ENCODE data around the gene PRKAG2. TPM values are rescaled to one million over a fixed set of nuclear protein-coding genes. Genes with fewer than 3 reads are reported as not detected.

PRKAG2 gene
- total and polyA plus RNA-seq, 8 donors = 12.9 to 34.6 (median 18.0) TPM

DNA sequence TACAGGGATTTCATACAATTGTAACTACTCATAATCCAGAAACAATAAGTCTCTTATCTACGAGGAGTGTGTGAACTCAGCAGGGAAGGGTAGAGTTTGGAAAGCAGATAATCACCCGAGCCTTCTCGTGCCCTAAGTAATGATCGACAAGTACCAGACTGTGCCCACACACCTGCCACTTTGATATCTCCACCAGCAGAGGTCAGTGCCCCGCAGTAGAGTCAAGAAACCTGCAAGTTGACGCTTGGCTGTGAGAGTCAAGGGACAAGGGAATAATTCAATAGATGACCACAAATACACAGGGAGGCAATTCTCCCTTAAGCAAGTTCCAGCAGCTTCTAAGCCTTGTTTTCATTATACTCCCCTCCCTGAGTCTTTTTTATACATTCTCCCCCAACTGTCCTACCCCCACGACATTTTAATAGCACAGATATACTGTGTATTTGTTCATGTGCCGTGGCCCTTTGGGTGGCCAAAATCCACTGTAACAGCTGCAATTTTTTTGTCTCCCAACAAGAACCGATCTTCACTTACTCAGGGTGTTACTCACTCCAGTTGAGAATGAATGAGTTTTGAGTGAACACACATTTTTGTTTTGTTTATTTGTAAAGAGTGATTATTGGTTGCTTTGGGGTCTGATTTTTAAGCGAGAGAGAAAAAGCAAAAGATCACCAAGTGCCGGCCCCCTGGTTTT, 250.3 kb downstream of the PRKAG2 start:
- TF ChIP-seq, protein P1, sequence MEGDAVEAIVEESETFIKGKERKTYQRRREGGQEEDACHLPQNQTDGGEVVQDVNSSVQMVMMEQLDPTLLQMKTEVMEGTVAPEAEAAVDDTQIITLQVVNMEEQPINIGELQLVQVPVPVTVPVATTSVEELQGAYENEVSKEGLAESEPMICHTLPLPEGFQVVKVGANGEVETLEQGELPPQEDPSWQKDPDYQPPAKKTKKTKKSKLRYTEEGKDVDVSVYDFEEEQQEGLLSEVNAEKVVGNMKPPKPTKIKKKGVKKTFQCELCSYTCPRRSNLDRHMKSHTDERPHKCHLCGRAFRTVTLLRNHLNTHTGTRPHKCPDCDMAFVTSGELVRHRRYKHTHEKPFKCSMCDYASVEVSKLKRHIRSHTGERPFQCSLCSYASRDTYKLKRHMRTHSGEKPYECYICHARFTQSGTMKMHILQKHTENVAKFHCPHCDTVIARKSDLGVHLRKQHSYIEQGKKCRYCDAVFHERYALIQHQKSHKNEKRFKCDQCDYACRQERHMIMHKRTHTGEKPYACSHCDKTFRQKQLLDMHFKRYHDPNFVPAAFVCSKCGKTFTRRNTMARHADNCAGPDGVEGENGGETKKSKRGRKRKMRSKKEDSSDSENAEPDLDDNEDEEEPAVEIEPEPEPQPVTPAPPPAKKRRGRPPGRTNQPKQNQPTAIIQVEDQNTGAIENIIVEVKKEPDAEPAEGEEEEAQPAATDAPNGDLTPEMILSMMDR (IDR thresholded peaks at IDR 0.05) = peak; percentile 11 to 21
- Histone ChIP-seq H3K36me3 (no peaks in the 10 kb centered on the region), H3K4me3 (no peak overlapping the region), H3K4me1 (peaks cover 0 to 14% of the 10 kb centered on the region in 2 donors), H3K9me3 (no peaks in the 10 kb centered on the region), H3K27me3 (no peaks in the 10 kb centered on the region), H3K27ac (no peak overlapping the region)
- peak; percentile 87 for ATAC-seq
- intact Hi-C loops (cut with DNase I) = no loop called here
- DNase-seq = peak in 1 of 4 donors; percentile 41

DNA sequence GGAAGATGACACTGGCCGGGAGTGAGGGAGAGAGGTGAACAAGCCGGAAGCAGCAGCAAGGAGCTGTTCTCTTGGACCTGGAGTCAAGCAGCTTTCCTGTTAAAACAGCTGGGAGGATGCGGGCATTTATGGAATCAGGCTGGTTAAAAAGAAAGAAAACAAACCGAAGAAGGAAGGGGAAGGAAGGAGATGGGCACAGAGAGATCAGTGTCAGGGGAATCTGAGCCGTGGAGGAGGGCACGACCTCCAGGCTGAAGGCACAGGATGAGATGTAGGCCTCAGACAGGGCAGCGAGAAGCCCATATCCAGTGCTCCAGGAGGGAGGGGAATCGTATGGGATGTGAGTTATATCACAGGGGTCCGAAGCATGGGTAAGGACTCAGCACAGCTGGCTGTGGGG, 251.3 kb downstream of the PRKAG2 start:
- Histone ChIP-seq H3K27me3 (no peaks in the 10 kb centered on the region), H3K36me3 (no peaks in the 10 kb centered on the region), H3K4me3 (no peak overlapping the region), H3K9me3 (no peaks in the 10 kb centered on the region), H3K27ac (no peak overlapping the region), H3K4me1 (peaks cover 0 to 5% of the 10 kb centered on the region in 2 donors)
- DNase-seq (no peak), ATAC-seq (no peak)
- TF ChIP-seq, protein P1 (IDR thresholded peaks at IDR 0.05) = no peak
- intact Hi-C loops (cut with DNase I) = no loop called here

DNA sequence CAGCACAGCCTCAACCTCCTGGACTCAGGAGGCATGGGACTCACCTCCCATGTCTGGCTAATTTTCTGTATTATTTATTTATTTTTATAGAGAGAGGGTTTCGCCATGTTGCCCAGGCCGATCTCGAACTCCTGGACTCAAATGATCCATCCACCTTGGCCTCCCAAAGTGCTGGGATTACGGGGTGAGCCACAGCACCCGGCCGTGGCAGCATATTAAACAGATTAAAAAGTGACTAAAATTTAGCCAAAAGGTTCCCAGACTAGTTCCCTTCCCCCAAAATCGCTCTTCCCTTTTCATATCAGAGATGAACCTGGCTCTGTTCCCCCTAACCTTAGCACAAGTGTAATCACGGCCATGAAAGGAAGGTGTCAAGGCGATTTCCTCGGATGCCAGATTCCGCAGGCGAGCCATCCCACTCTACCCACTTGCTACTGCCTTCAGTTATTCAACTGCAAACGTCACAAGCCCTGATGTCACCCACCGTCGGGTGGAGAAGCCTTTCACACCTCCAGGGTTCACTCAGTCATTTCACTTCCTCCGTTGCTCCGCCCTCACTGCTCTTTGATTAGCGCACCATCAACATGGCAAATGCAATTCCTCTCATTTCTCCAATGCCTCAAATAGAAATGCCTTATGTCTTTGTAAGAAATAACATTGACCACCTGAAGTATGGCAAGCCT, 252.5 kb downstream of the PRKAG2 start:
- Histone ChIP-seq H3K9me3 (no peaks in the 10 kb centered on the region), H3K27ac (no peak overlapping the region), H3K36me3 (no peaks in the 10 kb centered on the region), H3K4me3 (no peak overlapping the region), H3K27me3 (no peaks in the 10 kb centered on the region), H3K4me1 (no peaks in the 10 kb centered on the region)
- TF ChIP-seq, protein P1 (IDR thresholded peaks at IDR 0.05) = no peak
- DNase-seq (no peak), ATAC-seq (no peak)
- intact Hi-C loops (cut with DNase I) = no loop called here

DNA sequence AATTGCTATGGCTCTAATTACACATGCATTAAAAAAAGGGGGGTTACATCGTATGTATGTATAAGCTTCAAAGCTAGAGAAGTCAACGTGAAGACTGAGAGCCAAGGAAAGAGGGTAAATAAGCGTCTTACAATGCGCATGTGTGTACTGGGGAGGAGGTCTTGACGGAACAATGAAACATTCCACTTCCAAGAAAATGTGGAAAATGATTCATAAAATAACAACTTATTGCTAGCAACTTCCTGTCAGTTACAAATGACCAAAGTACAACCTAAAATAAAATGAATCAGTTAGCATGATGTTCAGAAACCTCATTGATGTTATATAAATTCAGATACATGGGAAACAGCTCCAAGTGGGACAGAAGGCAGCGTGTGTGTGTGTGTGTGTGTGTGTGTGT, 253.1 kb downstream of the PRKAG2 start:
- no peak overlapping the region for H3K27ac ChIP-seq
- no peaks in the 10 kb centered on the region for H3K36me3 ChIP-seq
- H3K4me3 ChIP-seq = no peak overlapping the region
- DNase-seq (no peak), ATAC-seq (no peak)
- TF ChIP-seq, protein P1 (IDR thresholded peaks at IDR 0.05) = no peak
- H3K4me1 ChIP-seq = no peaks in the 10 kb centered on the region
- intact Hi-C loops (cut with DNase I) = no loop called here
- H3K27me3 ChIP-seq = no peaks in the 10 kb centered on the region
- no peaks in the 10 kb centered on the region for H3K9me3 ChIP-seq

DNA sequence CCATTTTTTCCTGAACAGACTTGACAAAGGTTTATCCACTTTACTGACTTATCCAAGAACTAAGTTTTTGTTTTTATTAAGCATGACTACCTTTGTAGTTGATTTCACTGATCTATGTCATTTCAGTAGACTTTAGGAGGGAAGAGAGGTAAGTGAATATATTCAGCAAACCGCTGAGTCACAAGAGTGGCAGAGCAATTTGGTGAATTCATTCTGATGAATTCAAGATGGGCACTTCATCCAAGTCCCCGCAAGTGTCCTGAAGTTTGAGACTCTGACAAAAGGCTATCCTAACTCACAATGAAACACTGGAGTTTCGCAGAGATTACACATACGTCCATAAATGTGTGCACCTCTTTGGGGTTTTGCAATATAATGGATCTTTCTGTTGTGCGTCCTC, 255.0 kb downstream of the PRKAG2 start:
- no peaks in the 10 kb centered on the region for H3K4me1 ChIP-seq
- no peak overlapping the region for H3K27ac ChIP-seq
- no peaks in the 10 kb centered on the region for H3K9me3 ChIP-seq
- TF ChIP-seq, protein P1 (IDR thresholded peaks at IDR 0.05) = no peak
- H3K36me3 ChIP-seq = no peaks in the 10 kb centered on the region
- no peak overlapping the region for H3K4me3 ChIP-seq
- H3K27me3 ChIP-seq = no peaks in the 10 kb centered on the region
- intact Hi-C loops (cut with DNase I) = no loop called here
- ATAC-seq = no peak
- DNase-seq = no peak

Data from left lung (tissue), 10 donors.